NCI-H748 treated with DMSO at 0.1 percent for 48 hours (cell line): ENCODE results near the gene KNDC1.
"Not testable (repeated sequence)": the region's sequence is repeated elsewhere in the genome, so short reads cannot be mapped to it uniquely, and the experiment has no call there.

Experiments used
- DNase-seq: peaks from one replicate; lab custom pipeline; 2025; lab: John Stamatoyannopoulos, UW

KNDC1 gene

DNA sequence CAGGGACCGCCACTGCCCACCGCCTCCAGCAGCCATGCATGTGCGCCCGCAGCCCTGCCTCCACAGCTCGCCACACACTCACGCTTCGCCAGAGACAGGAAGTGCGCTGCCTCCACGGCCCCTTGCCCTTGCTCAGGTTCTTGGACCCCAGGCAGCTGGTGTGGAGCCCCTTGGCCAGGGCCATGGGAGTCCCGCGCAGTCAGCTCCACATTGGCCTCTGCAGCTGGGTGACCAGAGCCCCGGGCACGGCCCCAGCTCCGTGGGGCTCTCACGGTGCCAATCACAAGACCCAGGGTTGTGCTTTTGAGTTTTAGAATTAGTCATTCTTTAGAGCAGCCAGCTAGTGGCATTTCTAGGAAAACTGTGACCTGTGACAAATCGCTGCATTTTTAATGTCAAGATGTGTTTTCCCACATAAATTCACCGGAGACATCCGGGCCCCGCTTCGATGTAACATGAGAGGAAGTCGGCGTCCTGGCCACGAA, 65.7 kb downstream of the KNDC1 start:
- DNase-seq: no peak

DNA sequence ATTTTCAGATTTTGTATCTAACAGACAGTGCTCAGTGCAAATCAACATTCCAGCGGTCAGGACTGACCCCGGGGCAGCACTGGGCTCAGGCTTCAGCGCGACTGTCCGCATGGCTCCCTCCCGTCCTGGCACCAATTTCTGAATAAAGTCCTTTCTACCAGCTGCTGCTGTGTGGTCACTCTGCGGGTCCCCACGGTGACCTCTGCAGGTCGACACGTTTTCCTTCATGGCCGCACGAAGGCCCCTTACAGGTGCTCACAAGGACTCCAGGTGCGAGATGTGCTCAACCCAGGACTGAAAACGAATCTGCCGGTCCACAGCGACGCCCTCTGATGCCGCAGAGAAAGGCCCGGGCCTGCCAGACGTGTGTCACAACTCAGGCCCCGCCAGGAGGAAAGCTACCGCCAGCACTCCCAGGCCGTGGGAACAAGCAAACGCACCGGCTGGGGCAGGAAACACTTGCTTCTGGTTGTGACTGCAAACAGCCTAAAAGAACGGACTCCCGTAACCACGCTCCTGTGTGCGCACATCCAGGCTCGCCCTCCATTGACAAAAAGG, 66.3 kb downstream of the KNDC1 start:
- DNase-seq: no peak

DNA sequence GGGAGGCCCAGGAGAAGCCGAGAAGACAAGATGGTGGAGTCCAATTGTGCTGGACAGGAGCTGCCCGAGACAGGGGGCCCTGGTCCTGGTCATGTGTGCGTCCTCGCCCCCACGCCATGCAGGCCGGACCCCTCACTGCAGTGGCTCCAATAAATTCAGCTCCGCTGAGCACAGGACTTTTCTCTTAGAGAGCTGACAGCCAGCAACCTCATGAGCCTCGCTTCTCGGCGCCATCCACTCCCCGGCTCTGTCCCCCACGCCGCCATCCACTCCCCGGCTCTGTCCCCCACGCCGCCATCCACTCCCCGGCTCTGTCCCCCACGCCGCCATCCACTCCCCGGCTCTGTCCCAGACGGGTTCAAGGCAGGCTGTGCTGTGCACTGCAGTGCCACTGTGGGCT, 67.2 kb downstream of the KNDC1 start:
- no peak for DNase-seq

DNA sequence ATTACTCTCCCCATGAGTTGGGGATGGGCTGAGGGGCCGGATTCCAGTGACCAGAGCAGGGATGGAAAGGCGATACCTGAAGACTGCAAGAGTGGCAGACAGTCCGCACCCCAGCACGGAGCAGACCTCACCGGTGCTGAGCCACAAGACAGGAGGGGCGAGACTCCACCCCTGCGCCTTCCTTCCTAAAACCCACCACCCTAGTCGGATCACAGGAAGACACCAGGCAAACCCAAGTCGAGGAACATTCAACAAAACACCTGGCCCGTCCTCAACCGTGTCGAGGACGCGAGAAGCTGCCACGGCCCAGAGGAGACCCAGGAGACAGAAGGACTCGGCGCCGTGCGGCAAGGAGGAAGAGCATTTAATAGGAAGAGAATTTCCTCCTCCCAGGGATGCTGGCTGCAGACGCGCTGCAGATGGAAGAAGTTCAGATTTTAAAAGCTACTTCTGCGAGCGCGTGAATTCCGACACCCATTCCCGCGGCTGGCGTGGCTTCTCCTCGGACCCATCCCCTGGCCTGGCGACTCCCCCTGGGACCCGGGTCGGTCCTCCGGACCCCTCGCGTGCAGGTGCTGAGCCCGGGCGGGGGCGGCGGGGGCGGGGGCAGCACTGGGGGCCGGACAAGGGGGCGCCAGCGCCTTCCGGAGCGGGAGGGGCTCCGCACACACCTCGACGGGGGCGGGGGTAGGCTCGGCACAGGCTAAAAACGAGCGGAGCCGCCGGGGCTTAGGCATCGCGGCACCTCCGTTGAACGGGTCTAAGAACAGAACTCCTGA, 69.4 kb downstream of the KNDC1 start:
- no peak for DNase-seq

DNA sequence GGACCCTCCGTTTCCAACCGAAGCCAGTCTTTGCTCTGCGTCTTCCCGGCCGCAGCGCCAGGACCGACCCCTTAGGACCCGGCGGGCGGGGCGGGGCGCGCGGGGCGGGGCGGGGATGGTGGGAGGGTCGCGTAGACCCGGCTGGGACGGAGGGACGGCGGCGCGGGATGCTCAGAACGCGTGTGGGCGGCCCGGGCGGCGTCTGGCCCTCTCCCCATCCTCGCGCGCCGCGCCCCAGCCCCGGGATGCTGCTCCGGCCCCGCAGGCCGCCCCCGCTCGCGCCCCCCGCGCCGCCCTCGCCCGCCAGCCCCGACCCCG, 70.0 kb downstream of the KNDC1 start, which contains the start of gene UTF1:
TSS of gene UTF1 (plus strand) at position 174 of the 318 bp plus-strand sequence. CDS start at position 246, 72 bp downstream.
- DNase-seq: no peak

DNA sequence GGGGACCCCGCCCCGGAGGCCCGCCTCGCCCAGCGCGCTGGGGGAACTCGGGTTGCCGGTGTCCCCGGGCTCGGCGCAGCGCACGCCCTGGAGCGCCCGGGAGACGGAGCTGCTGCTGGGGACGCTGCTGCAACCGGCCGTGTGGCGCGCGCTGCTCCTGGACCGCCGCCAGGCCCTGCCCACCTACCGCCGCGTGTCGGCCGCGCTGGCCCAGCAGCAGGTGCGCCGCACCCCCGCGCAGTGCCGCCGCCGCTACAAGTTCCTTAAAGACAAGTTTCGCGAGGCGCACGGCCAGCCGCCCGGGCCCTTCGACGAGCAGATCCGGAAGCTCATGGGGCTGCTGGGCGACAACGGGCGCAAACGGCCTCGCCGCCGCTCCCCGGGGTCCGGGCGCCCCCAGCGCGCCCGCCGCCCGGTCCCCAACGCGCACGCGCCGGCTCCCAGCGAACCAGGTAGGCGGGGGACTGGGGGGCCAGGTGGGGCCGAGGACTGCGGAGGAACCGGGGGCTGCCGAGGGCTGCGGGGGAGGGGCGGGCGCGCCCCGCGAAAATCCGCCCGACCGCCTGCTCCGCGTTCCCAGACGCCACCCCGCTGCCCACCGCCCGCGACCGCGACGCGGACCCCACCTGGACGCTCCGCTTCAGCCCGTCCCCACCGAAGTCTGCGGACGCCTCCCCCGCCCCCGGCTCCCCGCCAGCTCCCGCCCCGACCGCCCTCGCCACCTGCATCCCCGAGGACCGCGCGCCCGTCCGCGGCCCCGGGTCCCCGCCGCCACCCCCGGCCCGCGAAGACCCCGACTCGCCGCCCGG, 70.6 kb downstream of the KNDC1 start:
- no peak for DNase-seq

DNA sequence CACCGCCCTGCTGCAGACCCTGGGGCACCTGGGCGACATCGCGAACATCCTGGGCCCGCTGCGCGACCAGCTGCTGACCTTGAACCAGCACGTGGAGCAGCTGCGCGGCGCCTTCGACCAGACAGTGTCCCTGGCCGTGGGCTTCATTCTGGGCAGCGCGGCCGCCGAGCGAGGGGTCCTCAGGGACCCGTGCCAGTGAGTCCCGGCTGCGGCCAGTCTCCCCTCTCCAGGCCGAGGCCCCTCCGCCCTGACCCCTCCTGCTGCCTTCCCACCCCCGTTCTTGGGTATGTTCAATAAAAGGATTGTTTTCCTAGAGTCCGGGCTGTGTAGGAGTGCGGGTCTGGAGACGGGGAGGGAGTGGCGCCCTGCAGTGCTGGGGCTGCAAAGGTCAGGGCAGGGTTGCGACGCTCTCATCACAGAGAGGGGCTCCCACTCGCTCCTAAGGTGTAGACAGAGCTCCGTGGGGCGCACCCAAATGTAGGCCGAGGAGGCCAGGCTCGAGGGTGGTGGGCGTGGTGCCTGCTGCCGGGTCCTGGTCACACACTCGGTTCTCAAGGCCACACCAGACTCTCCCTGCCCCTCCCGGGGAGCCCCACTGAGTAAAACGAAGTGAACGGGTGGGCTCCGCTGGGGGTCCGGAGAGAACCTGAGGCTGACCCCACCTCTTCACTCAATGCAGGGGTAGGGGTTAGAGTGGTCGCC, 71.4 kb downstream of the KNDC1 start:
- no peak for DNase-seq

DNA sequence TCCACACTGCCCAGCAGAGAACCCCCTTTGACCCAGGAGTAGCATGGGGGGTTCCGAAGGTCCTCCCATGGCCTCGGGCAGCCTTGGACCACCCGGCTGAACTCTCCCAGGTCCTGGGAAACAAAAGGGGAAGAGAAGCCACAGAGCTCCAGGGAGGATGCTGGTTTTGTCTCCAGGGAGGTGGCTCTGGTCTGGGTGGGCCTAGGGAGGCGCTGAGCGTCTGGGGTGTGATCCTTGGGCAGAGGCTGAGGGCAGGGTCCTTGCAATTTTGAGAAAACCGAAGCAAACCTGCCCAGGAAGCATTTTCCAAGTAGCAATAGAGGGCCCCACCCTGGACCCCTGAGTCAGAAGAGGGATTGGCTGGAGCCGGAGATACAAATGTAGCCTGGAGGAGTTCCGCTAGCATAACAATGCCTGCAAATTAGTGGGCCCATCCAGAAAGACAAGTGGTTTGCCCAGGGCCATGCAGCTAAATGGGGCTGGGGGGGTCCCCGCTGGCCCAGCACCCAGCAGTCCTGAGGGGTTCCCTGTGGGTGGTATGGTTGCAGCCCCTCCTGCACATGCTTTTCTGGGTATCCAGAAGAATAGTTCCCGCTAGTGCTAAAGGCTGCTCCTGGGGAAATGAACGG, 72.0 kb downstream of the KNDC1 start:
- DNase-seq: no peak

DNA sequence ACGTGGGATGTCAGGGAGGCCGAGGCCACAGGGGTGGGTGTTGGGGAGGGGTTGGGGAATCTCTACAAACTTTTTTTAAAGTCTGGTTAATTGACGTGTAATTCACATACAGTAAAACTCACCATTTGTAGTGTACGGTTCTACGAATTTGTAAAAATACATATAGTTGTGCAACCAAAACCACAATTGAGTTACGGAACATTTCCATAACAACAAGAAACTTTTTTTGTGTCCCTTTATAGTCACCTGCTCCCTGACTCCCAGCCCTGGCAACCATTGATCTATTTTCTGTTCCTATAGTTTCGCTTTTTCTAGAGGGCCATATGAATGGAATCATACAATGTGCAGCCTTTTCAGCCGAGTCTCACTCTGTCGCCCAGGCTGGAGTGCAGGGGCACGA, 74.8 kb downstream of the KNDC1 start:
- DNase-seq: not testable (repeated sequence)

DNA sequence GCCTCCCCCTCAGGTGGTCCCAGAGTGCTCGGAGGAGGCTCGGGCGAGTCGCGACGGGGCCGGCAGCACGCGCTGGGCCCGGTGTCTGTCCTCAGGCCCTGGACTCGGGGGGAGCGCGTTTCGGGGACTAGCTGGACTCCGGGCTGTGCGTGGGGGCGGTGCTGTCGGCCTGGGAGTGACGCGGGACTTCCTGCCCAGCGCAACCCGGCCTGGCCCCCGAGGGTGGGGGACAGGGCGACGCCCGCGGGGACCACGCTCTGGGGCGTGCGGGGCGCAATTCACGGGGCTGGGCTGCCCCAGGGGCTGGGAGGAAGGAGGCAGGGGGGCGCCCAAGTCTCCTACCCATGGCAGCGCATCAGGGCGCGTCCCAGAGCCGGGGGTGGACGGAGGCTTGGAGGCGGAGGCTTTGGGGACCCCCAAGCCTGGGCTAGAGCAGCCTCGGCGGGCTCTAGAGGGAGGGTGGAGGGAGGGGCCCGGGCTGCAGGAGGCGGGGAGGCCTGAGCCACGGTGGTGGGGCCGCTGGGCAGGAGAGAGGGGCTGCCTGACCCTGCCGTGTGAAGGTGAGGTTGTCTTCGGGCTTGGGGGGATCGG, 75.3 kb downstream of the KNDC1 start:
- DNase-seq: no peak

DNA sequence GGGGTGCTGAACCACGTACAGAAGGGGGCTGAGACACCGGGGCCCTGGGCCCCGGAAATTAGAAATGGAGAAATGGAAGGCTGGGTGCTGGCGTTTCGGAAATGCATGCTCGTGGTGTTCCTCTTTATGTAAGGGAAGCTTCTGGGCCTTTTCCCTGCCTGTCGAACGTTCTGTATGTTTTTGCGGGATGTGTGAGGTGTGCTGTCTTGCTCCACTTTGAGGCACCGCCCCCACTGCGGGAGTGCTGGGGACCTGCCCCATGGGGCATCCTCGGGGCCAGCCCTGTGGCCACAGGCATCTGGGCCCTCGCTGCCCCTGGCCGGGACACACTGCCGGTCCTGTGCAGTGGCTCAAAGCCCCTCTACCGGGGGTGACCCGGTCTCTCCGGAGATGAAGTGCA, 75.9 kb downstream of the KNDC1 start:
- DNase-seq: no peak

DNA sequence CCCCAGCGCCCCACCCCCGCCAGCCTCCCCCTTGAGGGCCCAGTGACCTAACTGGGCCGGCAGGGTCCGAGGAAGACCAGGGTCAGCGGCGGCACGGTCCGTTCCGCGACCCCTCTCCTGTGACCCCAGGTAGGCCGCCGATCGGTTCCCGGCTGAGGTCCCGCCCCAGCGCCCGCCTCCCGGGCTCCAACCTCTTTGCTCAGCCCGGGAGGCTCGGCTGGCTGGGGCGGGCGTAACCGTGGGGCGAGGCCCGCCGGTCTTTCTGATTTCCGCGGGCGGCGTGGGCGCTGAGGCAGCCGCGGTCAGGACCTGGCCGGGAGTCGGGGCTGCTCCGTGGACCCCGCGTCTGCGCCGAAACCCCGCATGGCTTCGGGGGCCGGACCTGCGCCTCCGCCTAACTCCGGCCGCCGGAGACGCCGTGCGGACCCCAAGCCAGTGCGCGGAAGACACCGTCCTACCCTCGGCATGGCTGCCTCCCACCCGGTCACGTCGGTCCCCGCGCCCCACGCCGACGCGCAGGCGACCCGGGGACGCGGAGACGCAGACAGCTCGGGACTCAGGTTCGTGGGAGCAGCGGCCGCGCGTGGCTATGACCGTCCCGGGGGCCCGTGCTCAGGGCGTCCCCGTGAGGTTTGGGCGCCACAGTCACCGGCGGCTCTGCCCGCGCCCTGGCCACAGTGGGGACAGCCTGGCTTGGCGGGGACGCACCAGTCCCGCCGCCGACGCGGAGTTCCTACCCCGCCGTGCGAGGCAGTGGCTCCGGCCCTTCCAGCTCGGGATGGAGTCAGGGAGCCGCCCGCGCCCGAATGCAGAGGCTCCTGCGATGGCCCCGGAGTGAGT, 76.6 kb downstream of the KNDC1 start:
- no peak for DNase-seq

DNA sequence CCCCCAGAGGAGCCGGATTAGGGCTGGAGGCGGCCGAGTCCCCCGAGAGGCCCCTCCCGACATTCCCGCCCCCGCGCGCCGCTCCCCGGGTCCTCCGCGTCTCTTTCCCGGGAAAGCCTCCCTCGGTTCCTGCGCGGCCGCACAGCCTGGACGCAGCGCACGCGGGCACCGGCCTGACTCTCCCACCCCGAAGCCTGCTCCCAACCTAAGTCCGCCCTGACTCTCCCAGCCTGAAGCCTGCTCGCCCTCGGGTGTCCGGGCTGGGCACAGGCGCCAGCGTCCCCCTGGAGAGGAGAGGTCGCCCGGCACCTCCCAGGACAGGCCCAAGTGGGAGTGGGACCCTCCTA, 77.2 kb downstream of the KNDC1 start:
- no peak for DNase-seq

DNA sequence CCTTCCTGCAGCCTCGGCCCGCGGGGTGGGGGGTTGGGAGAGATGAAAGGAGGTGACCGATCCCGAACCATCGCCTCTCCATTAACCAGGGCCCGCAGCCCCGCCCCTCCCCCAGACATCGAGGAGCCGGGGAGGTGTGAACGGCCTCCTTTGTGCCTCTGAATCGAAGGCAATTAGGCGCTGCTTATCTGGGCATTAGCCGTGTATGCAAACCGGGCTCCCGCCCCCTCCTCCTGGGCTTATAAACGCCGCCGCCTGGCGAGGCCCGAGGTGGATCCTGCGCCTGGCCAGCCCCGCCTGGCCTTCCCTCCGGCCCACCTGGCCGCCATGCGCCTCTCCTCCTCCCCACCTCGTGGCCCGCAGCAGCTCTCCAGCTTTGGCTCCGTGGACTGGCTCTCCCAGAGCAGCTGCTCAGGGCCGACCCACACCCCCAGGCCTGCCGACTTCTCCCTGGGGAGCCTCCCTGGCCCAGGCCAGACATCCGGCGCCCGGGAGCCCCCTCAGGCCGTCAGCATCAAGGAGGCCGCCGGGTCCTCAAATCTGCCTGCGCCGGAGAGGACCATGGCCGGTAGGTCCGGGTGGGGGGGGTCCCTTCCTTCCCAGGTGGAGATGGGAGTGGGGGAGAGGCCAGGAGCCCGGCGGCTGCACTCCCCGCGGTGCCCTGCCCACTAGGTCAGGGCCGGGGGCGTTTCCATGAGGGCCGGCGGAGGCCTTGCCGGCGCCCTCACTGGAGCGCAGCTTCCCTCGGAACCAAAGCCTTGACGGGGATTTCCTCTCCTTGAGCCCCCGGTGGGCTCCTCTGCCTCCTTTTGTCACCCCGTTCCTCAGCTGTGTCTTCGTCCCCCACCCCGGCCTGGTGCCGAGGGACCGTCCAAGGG, 77.8 kb downstream of the KNDC1 start, which contains the start of gene VENTX:
TSS of gene VENTX (plus strand) at position 268 of the 878 bp plus-strand sequence. CDS start at position 328, 60 bp downstream.
- no peak for DNase-seq

DNA sequence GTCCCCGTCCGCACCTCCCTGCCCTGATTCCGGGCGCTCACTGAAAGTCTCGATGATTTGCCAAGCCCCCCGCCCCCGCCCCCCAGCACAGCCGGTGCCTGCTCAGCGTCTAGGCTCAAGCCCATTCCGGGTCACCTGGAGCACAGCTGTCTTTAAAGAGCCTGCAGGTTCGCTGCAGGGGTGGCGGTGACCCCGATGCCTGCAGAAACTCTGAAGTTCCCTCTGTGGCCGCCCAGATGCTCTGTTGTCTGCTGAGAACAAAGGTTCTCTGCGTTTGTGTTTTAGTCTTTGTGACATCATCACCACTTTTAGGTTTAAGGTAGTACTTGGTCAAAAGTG, 78.4 kb downstream of the KNDC1 start:
- DNase-seq: no peak

DNA sequence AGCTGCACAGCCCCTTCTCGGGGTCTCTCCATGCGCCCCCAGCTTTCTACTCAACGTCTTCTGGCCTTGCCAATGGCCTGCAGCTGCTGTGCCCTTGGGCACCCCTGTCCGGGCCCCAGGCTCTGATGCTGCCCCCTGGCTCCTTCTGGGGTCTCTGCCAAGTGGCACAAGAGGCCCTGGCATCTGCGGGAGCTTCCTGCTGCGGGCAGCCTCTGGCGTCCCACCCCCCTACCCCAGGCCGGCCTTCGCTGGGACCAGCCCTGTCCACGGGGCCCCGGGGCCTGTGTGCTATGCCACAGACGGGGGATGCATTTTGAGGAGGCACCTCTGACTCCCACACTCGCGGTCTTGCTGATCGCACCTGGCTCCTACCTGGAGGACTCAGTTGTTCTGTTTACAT, 80.0 kb downstream of the KNDC1 start:
- no peak for DNase-seq

DNA sequence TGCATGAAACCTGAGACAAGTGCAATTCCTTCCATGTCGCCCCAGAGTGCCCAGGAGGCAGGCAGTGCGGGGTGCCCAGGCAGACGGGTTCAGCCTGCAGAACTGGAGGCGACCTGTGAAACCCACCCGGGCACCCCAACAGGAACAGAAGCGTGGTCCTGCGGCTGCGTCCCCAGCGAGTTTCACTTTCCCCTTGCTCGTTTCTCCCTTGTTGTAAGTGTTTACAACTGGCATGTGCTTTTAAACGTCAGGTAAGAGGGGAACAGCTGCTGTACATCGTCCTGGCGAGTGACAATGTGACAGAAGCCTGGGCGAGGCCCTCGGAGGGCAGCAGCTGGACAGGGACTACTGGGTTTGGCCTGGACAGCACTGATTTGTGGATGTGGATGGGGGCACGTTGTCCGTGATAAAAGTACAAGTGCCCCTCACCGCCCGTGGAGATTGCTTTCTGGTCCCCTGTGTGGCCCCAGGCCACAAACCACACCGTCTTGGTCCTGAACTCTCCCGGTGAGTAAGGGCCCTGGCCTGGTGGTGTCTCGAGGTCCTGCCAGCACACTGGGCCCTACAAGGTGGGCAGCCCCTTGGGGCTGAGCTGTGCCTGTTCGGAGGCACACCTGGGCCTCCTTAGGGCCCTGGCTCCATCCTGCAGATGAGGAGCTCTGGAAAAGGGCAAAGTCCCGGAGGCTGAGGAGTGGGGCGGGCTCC, 81.6 kb downstream of the KNDC1 start:
- DNase-seq: no peak

DNA sequence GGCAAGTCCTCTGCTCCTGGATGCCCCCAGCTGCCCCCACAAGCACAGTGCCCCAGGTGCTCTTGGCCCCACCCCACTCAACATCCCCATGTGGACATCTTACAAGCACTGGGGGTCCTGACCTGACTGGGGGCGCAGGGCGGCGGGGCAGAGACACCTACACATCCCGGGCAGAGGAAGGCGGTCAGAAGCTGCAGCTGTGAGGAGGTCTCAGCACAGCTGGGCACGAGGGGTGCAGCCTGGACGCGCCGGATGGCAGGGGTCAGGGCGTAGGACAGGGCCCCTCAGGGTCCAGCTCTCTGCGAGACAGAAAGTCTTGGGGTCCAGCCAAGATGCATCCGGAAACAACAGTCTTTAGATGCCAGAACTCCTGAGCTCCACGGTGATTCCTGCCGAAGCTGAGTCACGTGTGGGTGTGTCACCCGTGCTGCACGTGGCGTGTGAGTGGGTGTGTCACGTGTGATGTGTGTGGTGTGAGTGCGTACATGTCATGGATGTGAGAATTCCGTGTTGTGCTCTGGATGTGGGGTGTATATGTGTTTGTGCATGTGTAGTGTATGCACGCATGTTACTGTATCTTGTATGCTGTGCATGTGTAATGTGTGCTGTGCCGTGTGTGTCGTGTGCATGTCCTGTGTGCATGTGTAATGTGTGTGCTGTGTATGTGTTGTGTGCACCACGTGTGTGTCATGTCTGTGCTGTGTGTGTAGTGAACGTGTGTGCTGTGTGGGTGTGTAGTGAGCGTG, 82.8 kb downstream of the KNDC1 start:
- no peak for DNase-seq
